ENCODE data around the gene NCOA4. TPM values are rescaled to one million over a fixed set of nuclear protein-coding genes. Genes with fewer than 3 reads are reported as not detected.

NCOA4 gene
- total RNA-seq, result 100 to 1,000 TPM; 130 to 224 (median 201) TPM
- long read RNA-seq, transcript NCOA4-204 (10 exons, 3,549 nt), result major isoform, 13 of 41 reads
- long read RNA-seq, partial matches to known transcripts, result 19 of 41 reads
- long read RNA-seq, other reads (novel, unspliced or antisense), result 6 of 41 reads

- intact Hi-C loops (cut with DNase I), result no loop called here
- Histone ChIP-seq H3K27me3 (no peaks in the 10 kb centered on the region), H3K4me3 (peak within 1 kb of the TSS; percentile 77 to 93 (median 83)), H3K9me3 (no peaks in the 10 kb centered on the region), H3K4me1 (peaks cover 0 to 84% (median 31%) of the 10 kb centered on the region in 4 donors), H3K36me3 (no peaks in the 10 kb centered on the region), H3K27ac (peak within 1 kb of the TSS; percentile 92 to 96 (median 95))
- TF ChIP-seq CTCF (IDR thresholded peaks at IDR 0.05) (peak; percentile 50 to 68 (median 56)), POLR2A (IDR thresholded peaks at IDR 0.05) (peak; percentile 96)
- WGBS (ENCODE audit: insufficient coverage, low coverage, low lambda C conversion rate, missing lambda C conversion rate), result under 1% methylated on average over 30 of the region's 59 CpGs
- ATAC-seq, result peak; percentile 82 to 90 (median 86)
- peak; percentile 98 to 99 (median 99) for DNase-seq
Measured at GRCh38 chr10:46030091-46030937, at the start of gene NCOA4. Gene NCOA4 (minus strand): TSS chr10:46030623. CDS start chr10:46016680, 13,943 bp downstream.

DNA sequence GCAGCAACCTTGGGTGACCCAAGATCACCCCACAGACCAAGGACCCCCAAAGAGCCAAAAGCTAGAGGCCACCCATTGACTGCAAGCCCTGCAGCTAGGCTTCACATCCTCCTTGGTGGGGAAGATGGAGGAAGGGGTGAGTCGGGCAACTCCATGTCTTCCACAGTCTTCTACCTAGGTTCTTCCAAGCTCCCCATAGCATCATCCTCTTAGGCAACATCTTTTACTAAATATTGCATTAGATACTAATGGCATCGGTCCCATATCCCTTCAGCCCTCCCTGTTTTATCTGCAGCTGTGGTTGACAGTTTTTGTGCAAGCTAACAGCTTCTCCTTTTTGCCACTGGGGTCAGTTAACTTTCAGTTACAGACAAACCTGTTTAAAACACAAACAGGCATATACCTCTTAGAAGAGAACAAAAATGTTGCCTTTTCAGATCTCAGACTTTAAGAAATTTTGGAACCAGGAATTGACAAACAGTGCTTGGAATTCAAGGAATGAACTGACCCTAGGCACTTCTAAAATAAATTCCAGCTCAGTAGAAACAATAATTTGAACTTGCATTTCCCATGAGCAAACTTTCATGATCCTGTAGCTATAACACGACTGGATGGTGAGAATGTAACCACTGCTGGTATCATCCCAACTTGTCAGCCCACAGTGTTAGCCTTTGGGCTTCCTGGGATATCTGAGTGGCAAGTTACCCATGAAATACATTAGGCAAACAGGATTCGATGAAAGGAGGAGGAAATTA, 49.6 kb upstream of the NCOA4 start:
- H3K36me3 ChIP-seq, result no peaks in the 10 kb centered on the region
- TF ChIP-seq CTCF (IDR thresholded peaks at IDR 0.05) (no peak), POLR2A (IDR thresholded peaks at IDR 0.05) (no peak)
- 55% methylated on average over 4 of the region's 4 CpGs for WGBS (ENCODE audit: insufficient coverage, low coverage, low lambda C conversion rate, missing lambda C conversion rate)
- H3K9me3 ChIP-seq, result no peaks in the 10 kb centered on the region
- H3K27ac ChIP-seq, result no peak overlapping the region
- no peak for ATAC-seq
- H3K4me1 ChIP-seq, result no peaks in the 10 kb centered on the region
- intact Hi-C loops (cut with DNase I), result no loop called here
- DNase-seq, result no peak
- no peaks in the 10 kb centered on the region for H3K27me3 ChIP-seq
- H3K4me3 ChIP-seq, result no peak overlapping the region

DNA sequence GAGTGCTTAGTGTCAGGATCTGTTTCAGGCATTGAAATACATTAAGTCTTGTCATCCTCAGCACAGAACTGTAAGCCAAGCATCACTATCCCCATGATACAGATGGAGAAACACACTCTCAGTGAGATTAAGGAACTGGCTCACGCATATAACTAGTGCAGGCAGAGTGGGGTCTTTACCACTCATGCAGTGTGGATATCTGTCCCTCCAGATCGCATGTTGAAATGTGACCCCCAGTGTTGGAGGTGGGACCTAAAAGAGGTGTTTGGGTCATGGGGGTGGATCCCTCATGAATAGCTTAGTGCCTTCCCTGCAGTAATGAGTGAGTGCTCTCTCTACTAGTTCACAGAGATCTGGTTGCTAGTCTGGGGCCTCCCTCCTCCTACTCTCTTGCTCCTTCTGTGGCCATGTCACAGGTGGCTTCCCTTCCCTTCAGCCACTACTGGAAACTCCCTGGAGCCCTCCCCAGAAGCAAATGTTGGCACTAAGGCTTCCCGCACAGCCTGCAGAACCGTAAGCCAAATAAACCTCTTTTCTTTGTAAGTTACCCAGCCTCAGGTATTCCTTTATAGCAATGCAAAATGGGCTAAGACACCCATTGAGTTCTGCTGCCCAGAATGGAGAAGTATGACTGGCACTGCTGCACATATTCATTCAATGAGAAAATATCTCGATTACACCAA, 47.4 kb upstream of the NCOA4 start:
- DNase-seq, result no peak
- ATAC-seq, result no peak
- 72% methylated on average over 5 of the region's 5 CpGs for WGBS (ENCODE audit: insufficient coverage, low coverage, low lambda C conversion rate, missing lambda C conversion rate)
- Histone ChIP-seq H3K27me3 (no peaks in the 10 kb centered on the region), H3K9me3 (no peaks in the 10 kb centered on the region), H3K27ac (no peak overlapping the region), H3K4me1 (no peaks in the 10 kb centered on the region), H3K4me3 (no peak overlapping the region), H3K36me3 (no peaks in the 10 kb centered on the region)
- TF ChIP-seq POLR2A (IDR thresholded peaks at IDR 0.05), result no peak
- intact Hi-C loops (cut with DNase I), result no loop called here

DNA sequence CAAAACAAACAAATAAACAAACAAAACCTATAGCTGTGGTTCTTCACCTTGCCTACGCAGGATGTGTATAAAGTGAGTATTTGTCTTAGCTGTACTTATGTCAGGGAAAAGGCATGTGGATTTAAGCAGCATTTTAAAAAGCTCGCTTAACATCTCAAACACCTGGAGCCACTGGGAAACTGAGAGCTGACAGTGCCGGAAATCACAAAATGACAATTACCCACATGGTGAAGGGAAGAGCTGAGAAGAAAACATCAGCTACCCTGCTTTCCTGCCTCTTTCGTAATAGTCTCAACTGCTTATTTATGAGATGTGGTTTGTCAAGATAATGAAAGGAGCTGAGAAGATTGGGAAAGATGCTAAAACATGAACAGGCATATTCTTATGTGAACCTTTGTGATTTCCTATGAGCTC, 46.7 kb upstream of the NCOA4 start:
- no peaks in the 10 kb centered on the region for H3K9me3 ChIP-seq
- no peak for DNase-seq
- WGBS (ENCODE audit: insufficient coverage, low coverage, low lambda C conversion rate, missing lambda C conversion rate), result 62% methylated on average over 4 of the region's 4 CpGs
- no peak overlapping the region for H3K4me3 ChIP-seq
- TF ChIP-seq CTCF (IDR thresholded peaks at IDR 0.05) (no peak), POLR2A (IDR thresholded peaks at IDR 0.05) (no peak)
- H3K36me3 ChIP-seq, result no peaks in the 10 kb centered on the region
- intact Hi-C loops (cut with DNase I), result no loop called here
- no peaks in the 10 kb centered on the region for H3K27me3 ChIP-seq
- no peaks in the 10 kb centered on the region for H3K4me1 ChIP-seq
- H3K27ac ChIP-seq, result peak overlapping the region in 1 of 3 donors; percentile 8
- ATAC-seq, result peak in 1 of 4 donors; percentile 14

Data from right lobe of liver (tissue), 6 donors.